Cardiac muscle cell (in vitro differentiated cells and primary cell): ENCODE measurements around the gene ZNF106. TPM values are rescaled to one million over a fixed set of nuclear protein-coding genes. Genes with fewer than 3 reads are reported as not detected.
A peak's percentile ranks its signal among the peaks of the same experiment; 100 is the strongest.

Source experiments
- DNase-seq, 2 donors: peaks; one replicate each; pipeline versions ENCODE4 v3.0.0 to v3.0.0-alpha.2; 2010 to 2017; ENCODE audit warnings: low read depth in 1 of 2, low spot score in 1 of 2
- H3K27ac ChIP-seq: fragments of 200-600 bp; sonication (generic); 2 replicates; pipeline ENCODE4 v1.5.1; 2016
- H3K27me3 ChIP-seq: fragments of 200-600 bp; sonication (generic); 2 replicates; pipeline ENCODE4 v1.6.0; 2016; ENCODE audit warnings: control low read depth
- H3K36me3 ChIP-seq: fragments of 200-600 bp; sonication (generic); 2 replicates; pipeline ENCODE4 v1.5.1; 2016; ENCODE audit warnings: control low read depth
- H3K4me1 ChIP-seq: fragments of 200-600 bp; sonication (generic); 2 replicates; pipeline ENCODE4 v1.8.1; 2017; ENCODE audit warnings: low read depth, mild to moderate bottlenecking, mixed run types
- H3K4me3 ChIP-seq: fragments of 200-600 bp; sonication (generic); 2 replicates; pipeline ENCODE4 v1.5.1; 2016; ENCODE audit warnings: mild to moderate bottlenecking
- H3K9me3 ChIP-seq: fragments of 200-600 bp; sonication (generic); 2 replicates; pipeline ENCODE4 v1.5.1; 2017; ENCODE audit warnings: low read depth, mild to moderate bottlenecking, control low read depth
- CTCF ChIP-seq: IDR thresholded peaks from 2 replicates; pipeline ENCODE4 v1.5.1; 2012; ENCODE audit warnings: low read depth, mild to moderate bottlenecking, low read length
- polyA plus RNA-seq: library from polyadenylated mRNA; unstranded; fragments of >200 nt; fragmentation: Nextera tagmentation; extraction: Ambion mirVana; gene quantifications from 2 replicates; pipeline ENCODE4 v1.2.1, GENCODE V29; 2016
- total RNA-seq: library from RNA; depleted of rRNA; stranded (reverse); fragments of >200 nt; gene quantifications from 2 replicates; pipeline ENCODE4 v1.2.3, GENCODE V29; 2016

Gene ZNF106
- total and polyA plus RNA-seq, 2 experiments from 2014 or later = 29.5 to 32.3 TPM

- no peak overlapping the region for H3K4me3 ChIP-seq
- H3K4me1 ChIP-seq = peaks cover 4% of the 10 kb centered on the region
- no peaks in the 10 kb centered on the region for H3K27me3 ChIP-seq
- no peak overlapping the region for H3K27ac ChIP-seq
- no peak for DNase-seq
- H3K36me3 ChIP-seq = no peaks in the 10 kb centered on the region
- H3K9me3 ChIP-seq = no peaks in the 10 kb centered on the region
- no peak for TF ChIP-seq CTCF
Observed at GRCh38 chr15:42493679-42494078, 2.7 kb upstream of the ZNF106 start.

GRCh38 chr15:42491539-42492225 lies 741 bp upstream of the ZNF106 start:
- H3K27me3 ChIP-seq = no peaks in the 10 kb centered on the region
- H3K4me1 ChIP-seq = peaks cover 4% of the 10 kb centered on the region
- DNase-seq = peak in 1 of 2 donors; percentile 68
- H3K4me3 ChIP-seq = peak overlapping the region; percentile 66
- no peaks in the 10 kb centered on the region for H3K36me3 ChIP-seq
- H3K9me3 ChIP-seq = no peaks in the 10 kb centered on the region
- H3K27ac ChIP-seq = peak overlapping the region; percentile 93
- no peak for TF ChIP-seq CTCF

- Histone ChIP-seq H3K27me3 (no peaks in the 10 kb centered on the region), H3K4me3 (peak overlapping the region; percentile 66), H3K36me3 (no peaks in the 10 kb centered on the region), H3K27ac (peak overlapping the region; percentile 93), H3K9me3 (no peaks in the 10 kb centered on the region), H3K4me1 (peaks cover 4% of the 10 kb centered on the region)
- no peak for DNase-seq
- no peak for TF ChIP-seq CTCF
Observed at GRCh38 chr15:42490291-42490670, 660 bp downstream of the ZNF106 start.

GRCh38 chr15:42483677-42484076 lies 7.3 kb downstream of the ZNF106 start:
- Histone ChIP-seq H3K4me1 (peaks cover 3% of the 10 kb centered on the region), H3K9me3 (no peaks in the 10 kb centered on the region), H3K4me3 (no peak overlapping the region), H3K27ac (no peak overlapping the region), H3K27me3 (no peaks in the 10 kb centered on the region), H3K36me3 (no peaks in the 10 kb centered on the region)
- DNase-seq = no peak
- TF ChIP-seq CTCF = no peak

- H3K4me1 ChIP-seq = peaks cover 3% of the 10 kb centered on the region
- H3K27me3 ChIP-seq = no peaks in the 10 kb centered on the region
- no peak for TF ChIP-seq CTCF
- no peak overlapping the region for H3K4me3 ChIP-seq
- H3K27ac ChIP-seq = no peak overlapping the region
- no peaks in the 10 kb centered on the region for H3K36me3 ChIP-seq
- DNase-seq = no peak
- no peaks in the 10 kb centered on the region for H3K9me3 ChIP-seq
Observed at GRCh38 chr15:42482701-42483100, 8.2 kb downstream of the ZNF106 start.
